ENCODE results near the gene SSU72.
"Not testable (repeated sequence)": the region's sequence is repeated elsewhere in the genome, so short reads cannot be mapped to it uniquely, and the experiment has no call there.

SSU72 gene

GRCh38 chr1:1609822-1610485 lies 35.3 kb upstream of the SSU72 start:
- DNase-seq = no peak

- DNase-seq = no peak
These were observed 31.6 kb upstream of the SSU72 start for GRCh38 chr1:1606232-1606631.

GRCh38 chr1:1605724-1606123 lies 31.1 kb upstream of the SSU72 start:
- DNase-seq = no peak

GRCh38 chr1:1605034-1605591 lies 30.4 kb upstream of the SSU72 start:
- DNase-seq = no peak

- DNase-seq = no peak
These were observed 29.8 kb upstream of the SSU72 start for GRCh38 chr1:1604374-1605033.

- DNase-seq = no peak
These were observed 29.2 kb upstream of the SSU72 start for GRCh38 chr1:1603671-1604373.

- no peak for DNase-seq
These were observed 28.4 kb upstream of the SSU72 start for GRCh38 chr1:1602968-1603506.

- DNase-seq = no peak
These were observed 27.8 kb upstream of the SSU72 start for GRCh38 chr1:1602304-1602967.

GRCh38 chr1:1601564-1602303 lies 27.1 kb upstream of the SSU72 start:
- DNase-seq = no peak

GRCh38 chr1:1600861-1601563 lies 26.3 kb upstream of the SSU72 start:
- no peak for DNase-seq

GRCh38 chr1:1599935-1600860 lies 25.5 kb upstream of the SSU72 start, which contains the start of gene FNDC10:
TSS of gene FNDC10 (minus strand) at chr1:1600135. CDS start at chr1:1600015, 120 bp downstream.
- no peak for DNase-seq

- no peak for DNase-seq
These were observed 24.6 kb upstream of the SSU72 start for GRCh38 chr1:1599030-1599934.

- no peak for DNase-seq
These were observed 24.0 kb upstream of the SSU72 start for GRCh38 chr1:1598720-1599029.

- no peak for DNase-seq
These were observed 23.5 kb upstream of the SSU72 start for GRCh38 chr1:1598051-1598719.

GRCh38 chr1:1597275-1597930 lies 22.7 kb upstream of the SSU72 start:
- no peak for DNase-seq

GRCh38 chr1:1596493-1597274 lies 22.0 kb upstream of the SSU72 start:
- DNase-seq = no peak

- DNase-seq = not testable (repeated sequence)
These were observed 20.7 kb upstream of the SSU72 start for GRCh38 chr1:1595341-1595740.

All from activated CD4-positive, alpha-beta T cell treated with anti-CD3 and anti-CD28 coated beads, Interleukin-2, amount 50 U/mL, for 4 hours (primary cell).